ENCODE data around the gene TRAF2. TPM values are rescaled to one million over a fixed set of nuclear protein-coding genes. Genes with fewer than 3 reads are reported as not detected.

The TRAF2 gene
- total RNA-seq, 2 donors from 2014 or later = 45.9 to 55.1 TPM

- H3K27ac ChIP-seq (ENCODE audit: low read depth, low read length) = no peak overlapping the region
- no peaks in the 10 kb centered on the region for H3K4me1 ChIP-seq (ENCODE audit: control insufficient read depth, insufficient read depth, low read length)
- no peak overlapping the region for H3K9ac ChIP-seq (ENCODE audit: extremely low read depth, low read length, poor library complexity, severe bottlenecking)
- H3K4me3 Mint-ChIP-seq = no peak overlapping the region
- no peak overlapping the region for H3K4me3 ChIP-seq (ENCODE audit: low read length)
- no peaks in the 10 kb centered on the region for H3K27me3 ChIP-seq (ENCODE audit: control insufficient read depth, insufficient read depth, low read length, poor library complexity, severe bottlenecking)
- H3K36me3 ChIP-seq (ENCODE audit: control insufficient read depth, insufficient read depth, low read length) = peaks cover 52% of the 10 kb centered on the region
- no peaks in the 10 kb centered on the region for H3K27me3 Mint-ChIP-seq (ENCODE audit: insufficient read depth)
- no peaks in the 10 kb centered on the region for H3K9me3 ChIP-seq (ENCODE audit: control insufficient read depth, low read length)
- DNase-seq = no peak
- no peaks in the 10 kb centered on the region for H3K9me3 Mint-ChIP-seq
- H3K36me3 Mint-ChIP-seq (ENCODE audit: low read depth) = peaks cover 52% of the 10 kb centered on the region
- 95 to 96% methylated on average over 29 to 32 of the region's 32 CpGs for WGBS, 2 experiments (ENCODE audit: insufficient coverage in 1 of 2, insufficient read length in 1 of 2)
- TF ChIP-seq CTCF (conservative IDR thresholded peaks at IDR 0.05) = no peak
- H3K27ac Mint-ChIP-seq = no peak overlapping the region
- no peaks in the 10 kb centered on the region for H3K4me1 Mint-ChIP-seq
Measured at GRCh38 chr9:136916330-136917184, 30.2 kb downstream of the TRAF2 start.

GRCh38 chr9:136917902-136918301, 31.6 kb downstream of the TRAF2 start:
- Histone ChIP-seq H3K4me3 (ENCODE audit: low read length) (no peak overlapping the region), H3K9ac (ENCODE audit: extremely low read depth, low read length, poor library complexity, severe bottlenecking) (no peak overlapping the region), H3K27me3 (ENCODE audit: control insufficient read depth, insufficient read depth, low read length, poor library complexity, severe bottlenecking) (no peaks in the 10 kb centered on the region), H3K9me3 (ENCODE audit: control insufficient read depth, low read length) (no peaks in the 10 kb centered on the region), H3K36me3 (ENCODE audit: control insufficient read depth, insufficient read depth, low read length) (peaks cover 50% of the 10 kb centered on the region), H3K4me1 (ENCODE audit: control insufficient read depth, insufficient read depth, low read length) (no peaks in the 10 kb centered on the region), H3K27ac (ENCODE audit: low read depth, low read length) (no peak overlapping the region)
- 17 to 91% methylated on average over 1 to 11 of the region's 11 CpGs for WGBS, 2 experiments (ENCODE audit: insufficient coverage in 1 of 2, insufficient read length in 1 of 2)
- Mint-ChIP-seq H3K4me3 (no peak overlapping the region), H3K27me3 (ENCODE audit: insufficient read depth) (no peaks in the 10 kb centered on the region), H3K4me1 (no peaks in the 10 kb centered on the region), H3K36me3 (ENCODE audit: low read depth) (peaks cover 58% of the 10 kb centered on the region), H3K9me3 (no peaks in the 10 kb centered on the region), H3K27ac (no peak overlapping the region)
- DNase-seq = no peak
- TF ChIP-seq CTCF (conservative IDR thresholded peaks at IDR 0.05) = no peak

- H3K4me1 ChIP-seq (ENCODE audit: control insufficient read depth, insufficient read depth, low read length) = no peaks in the 10 kb centered on the region
- Mint-ChIP-seq H3K27me3 (ENCODE audit: insufficient read depth) (no peaks in the 10 kb centered on the region), H3K4me3 (no peak overlapping the region), H3K36me3 (ENCODE audit: low read depth) (peaks cover 60% of the 10 kb centered on the region), H3K9me3 (no peaks in the 10 kb centered on the region), H3K4me1 (no peaks in the 10 kb centered on the region), H3K27ac (no peak overlapping the region)
- no peak overlapping the region for H3K9ac ChIP-seq (ENCODE audit: extremely low read depth, low read length, poor library complexity, severe bottlenecking)
- no peak overlapping the region for H3K27ac ChIP-seq (ENCODE audit: low read depth, low read length)
- TF ChIP-seq CTCF (conservative IDR thresholded peaks at IDR 0.05) = no peak
- WGBS, 2 experiments (ENCODE audit: insufficient coverage in 1 of 2, insufficient read length in 1 of 2) = 96 to 98% methylated on average over 15 of the region's 15 CpGs
- no peaks in the 10 kb centered on the region for H3K27me3 ChIP-seq (ENCODE audit: control insufficient read depth, insufficient read depth, low read length, poor library complexity, severe bottlenecking)
- no peak overlapping the region for H3K4me3 ChIP-seq (ENCODE audit: low read length)
- H3K9me3 ChIP-seq (ENCODE audit: control insufficient read depth, low read length) = no peaks in the 10 kb centered on the region
- H3K36me3 ChIP-seq (ENCODE audit: control insufficient read depth, insufficient read depth, low read length) = peaks cover 44% of the 10 kb centered on the region
- no peak for DNase-seq
Measured at GRCh38 chr9:136920069-136920468, 33.8 kb downstream of the TRAF2 start.

Data from endodermal cell (in vitro differentiated cells).